Stimulated activated naive B cell treated with anti-CD40 and anti-IgM and Interleukin-4, amounts not matched to agents 10 μg/mL and 1 μg/mL and 100 μg/mL, for 72 hours (primary cell): ENCODE results near the gene SMCR8.
"Not testable (repeated sequence)": the region's sequence is repeated elsewhere in the genome, so short reads cannot be mapped to it uniquely, and the experiment has no call there.

ENCODE experiments used
- ATAC-seq, 2 donors: fragments of 150-1000 bp; cut with Tn5 transposase; replicated peaks; 2 replicates each; pipeline ENCODE4 v1.10.0; 2021; ENCODE audit warnings: moderate library complexity in 1 of 2
- DNase-seq: peaks from one replicate; pipeline ENCODE4 v3.0.0; 2021
- H3K27ac Mint-ChIP-seq: one replicate; pipeline ENCODE4 v1.8.0; 2022; ENCODE audit warnings: mild to moderate bottlenecking, mixed read lengths
- H3K27me3 Mint-ChIP-seq, 2 donors: one replicate each; pipeline ENCODE4 v1.8.0; 2022; ENCODE audit warnings: mixed read lengths in 2 of 2
- H3K36me3 Mint-ChIP-seq, 2 donors: one replicate each; pipeline ENCODE4 v1.8.0; 2022; ENCODE audit warnings: mixed read lengths in 2 of 2, mild to moderate bottlenecking in 1 of 2
- H3K4me1 Mint-ChIP-seq, 2 donors: one replicate each; pipeline ENCODE4 v1.8.0; 2022; ENCODE audit warnings: mixed read lengths in 2 of 2, mild to moderate bottlenecking in 1 of 2
- H3K4me3 Mint-ChIP-seq, 2 donors: one replicate each; pipeline ENCODE4 v1.8.0; 2022; ENCODE audit warnings: mild to moderate bottlenecking in 2 of 2, mixed read lengths in 2 of 2, moderate library complexity in 1 of 2
- H3K9me3 Mint-ChIP-seq, 2 donors: one replicate each; pipeline ENCODE4 v1.8.0; 2022; ENCODE audit warnings: mixed read lengths in 2 of 2, mild to moderate bottlenecking in 1 of 2

SMCR8 gene

GRCh38 chr17:18323507-18324139 is 8.5 kb downstream of the SMCR8 start:
- H3K27ac Mint-ChIP-seq = no peak overlapping the region
- peaks cover 53 to 60% of the 10 kb centered on the region in 2 donors for H3K36me3 Mint-ChIP-seq
- peaks cover 52 to 78% of the 10 kb centered on the region in 2 donors for H3K4me1 Mint-ChIP-seq
- DNase-seq = no peak
- no peaks in the 10 kb centered on the region for H3K27me3 Mint-ChIP-seq
- H3K4me3 Mint-ChIP-seq = no peak overlapping the region
- peaks cover 0 to 2% of the 10 kb centered on the region in 2 donors for H3K9me3 Mint-ChIP-seq
- ATAC-seq = no peak

- H3K36me3 Mint-ChIP-seq = peaks cover 54 to 60% of the 10 kb centered on the region in 2 donors
Measured at GRCh38 chr17:18324140-18325050, 9.3 kb downstream of the SMCR8 start.

GRCh38 chr17:18326039-18326438 is 10.9 kb downstream of the SMCR8 start:
- Mint-ChIP-seq H3K27ac (peak overlapping the region; percentile 71), H3K36me3 (peaks cover 46 to 53% of the 10 kb centered on the region in 2 donors), H3K9me3 (peaks cover 0 to 2% of the 10 kb centered on the region in 2 donors), H3K4me3 (peak overlapping the region in 1 of 2 donors; percentile 46), H3K27me3 (no peaks in the 10 kb centered on the region), H3K4me1 (peaks cover 30 to 54% of the 10 kb centered on the region in 2 donors)
- peak; percentile 52 to 59 for ATAC-seq
- DNase-seq = no peak

More at GRCh38 chr17:18324140-18325050, 9.3 kb downstream of the SMCR8 start:
- no peaks in the 10 kb centered on the region for H3K27me3 Mint-ChIP-seq
- no peak for DNase-seq
- peaks cover 0 to 2% of the 10 kb centered on the region in 2 donors for H3K9me3 Mint-ChIP-seq
- H3K4me3 Mint-ChIP-seq = peak overlapping the region in 1 of 2 donors; percentile 8
- H3K27ac Mint-ChIP-seq = peak overlapping the region; percentile 52
- ATAC-seq = no peak
- peaks cover 44 to 71% of the 10 kb centered on the region in 2 donors for H3K4me1 Mint-ChIP-seq

GRCh38 chr17:18326572-18326971 is 11.5 kb downstream of the SMCR8 start:
- ATAC-seq = no peak
- Mint-ChIP-seq H3K36me3 (peaks cover 45 to 55% of the 10 kb centered on the region in 2 donors), H3K27ac (peak overlapping the region; percentile 71), H3K4me3 (peak overlapping the region in 1 of 2 donors; percentile 46), H3K27me3 (no peaks in the 10 kb centered on the region), H3K4me1 (peaks cover 29 to 49% of the 10 kb centered on the region in 2 donors), H3K9me3 (peaks cover 0 to 2% of the 10 kb centered on the region in 2 donors)
- DNase-seq = no peak

- Mint-ChIP-seq H3K9me3 (peaks cover 0 to 2% of the 10 kb centered on the region in 2 donors), H3K27me3 (no peaks in the 10 kb centered on the region), H3K4me1 (peaks cover 26 to 44% of the 10 kb centered on the region in 2 donors), H3K27ac (peak overlapping the region; percentile 14), H3K36me3 (peaks cover 48 to 58% of the 10 kb centered on the region in 2 donors), H3K4me3 (no peak overlapping the region)
- no peak for ATAC-seq
- no peak for DNase-seq
Measured at GRCh38 chr17:18327093-18327492, 12.0 kb downstream of the SMCR8 start.

GRCh38 chr17:18327556-18327955 is 12.5 kb downstream of the SMCR8 start:
- H3K4me3 Mint-ChIP-seq = no peak overlapping the region
- H3K27me3 Mint-ChIP-seq = no peaks in the 10 kb centered on the region
- peaks cover 0 to 2% of the 10 kb centered on the region in 2 donors for H3K9me3 Mint-ChIP-seq
- peak overlapping the region; percentile 14 for H3K27ac Mint-ChIP-seq
- peaks cover 49 to 56% of the 10 kb centered on the region in 2 donors for H3K36me3 Mint-ChIP-seq
- ATAC-seq (no peak), DNase-seq (no peak)
- H3K4me1 Mint-ChIP-seq = peaks cover 25 to 43% of the 10 kb centered on the region in 2 donors

GRCh38 chr17:18328643-18329204 is 13.6 kb downstream of the SMCR8 start:
- Mint-ChIP-seq H3K4me3 (no peak overlapping the region), H3K4me1 (peaks cover 19 to 31% of the 10 kb centered on the region in 2 donors), H3K9me3 (peaks cover 0 to 2% of the 10 kb centered on the region in 2 donors), H3K36me3 (peaks cover 45% of the 10 kb centered on the region in 2 donors), H3K27me3 (no peaks in the 10 kb centered on the region), H3K27ac (peak overlapping the region; percentile 14)
- ATAC-seq (no peak), DNase-seq (no peak)

GRCh38 chr17:18331879-18332278 is 16.8 kb downstream of the SMCR8 start:
- H3K9me3 Mint-ChIP-seq = no peaks in the 10 kb centered on the region
- peaks cover 0 to under 1% of the 10 kb centered on the region in 2 donors for H3K4me1 Mint-ChIP-seq
- peaks cover 32 to 35% of the 10 kb centered on the region in 2 donors for H3K36me3 Mint-ChIP-seq
- peak overlapping the region in 1 of 2 donors; percentile 4 for H3K4me3 Mint-ChIP-seq
- no peaks in the 10 kb centered on the region for H3K27me3 Mint-ChIP-seq
- ATAC-seq = no peak
- H3K27ac Mint-ChIP-seq = no peak overlapping the region
- DNase-seq = no peak

GRCh38 chr17:18332909-18333489 is 17.9 kb downstream of the SMCR8 start:
- Mint-ChIP-seq H3K27me3 (no peaks in the 10 kb centered on the region), H3K27ac (peak overlapping the region; percentile 54), H3K9me3 (no peaks in the 10 kb centered on the region), H3K4me1 (no peaks in the 10 kb centered on the region), H3K36me3 (peaks cover 34 to 37% of the 10 kb centered on the region in 2 donors), H3K4me3 (no peak overlapping the region)
- ATAC-seq (no peak), DNase-seq (no peak)

- not testable (repeated sequence) for H3K27ac Mint-ChIP-seq, H3K9me3 Mint-ChIP-seq, DNase-seq, ATAC-seq, H3K27me3 Mint-ChIP-seq, H3K4me3 Mint-ChIP-seq, H3K4me1 Mint-ChIP-seq
- peaks cover 40 to 44% of the 10 kb centered on the region in 2 donors for H3K36me3 Mint-ChIP-seq
Measured at GRCh38 chr17:18338158-18338557, 23.1 kb downstream of the SMCR8 start.

GRCh38 chr17:18339933-18340332 is 24.8 kb downstream of the SMCR8 start:
- DNase-seq (no peak), ATAC-seq (no peak)
- peaks cover 0 to 3% of the 10 kb centered on the region in 2 donors for H3K4me1 Mint-ChIP-seq
- H3K27ac Mint-ChIP-seq = no peak overlapping the region
- no peak overlapping the region for H3K4me3 Mint-ChIP-seq
- H3K36me3 Mint-ChIP-seq = peaks cover 37 to 44% of the 10 kb centered on the region in 2 donors
- H3K27me3 Mint-ChIP-seq = no peaks in the 10 kb centered on the region
- H3K9me3 Mint-ChIP-seq = no peaks in the 10 kb centered on the region

- no peaks in the 10 kb centered on the region for H3K27me3 Mint-ChIP-seq
- H3K36me3 Mint-ChIP-seq = peaks cover 43 to 56% of the 10 kb centered on the region in 2 donors
- DNase-seq = no peak
- H3K9me3 Mint-ChIP-seq = no peaks in the 10 kb centered on the region
- peaks cover 0 to 3% of the 10 kb centered on the region in 2 donors for H3K4me1 Mint-ChIP-seq
- no peak overlapping the region for H3K4me3 Mint-ChIP-seq
- no peak overlapping the region for H3K27ac Mint-ChIP-seq
- ATAC-seq = no peak
Measured at GRCh38 chr17:18344021-18344420, 28.9 kb downstream of the SMCR8 start.

- Mint-ChIP-seq H3K27ac (no peak overlapping the region), H3K27me3 (no peaks in the 10 kb centered on the region), H3K36me3 (peaks cover 7 to 24% of the 10 kb centered on the region in 2 donors), H3K4me3 (no peak overlapping the region), H3K9me3 (no peaks in the 10 kb centered on the region), H3K4me1 (no peaks in the 10 kb centered on the region)
- DNase-seq = no peak
- ATAC-seq = no peak
Measured at GRCh38 chr17:18353541-18353940, 38.4 kb downstream of the SMCR8 start.

GRCh38 chr17:18356624-18357023 is 41.5 kb downstream of the SMCR8 start:
- Mint-ChIP-seq H3K4me3 (no peak overlapping the region), H3K27ac (no peak overlapping the region), H3K27me3 (no peaks in the 10 kb centered on the region), H3K36me3 (peaks cover 7 to 29% of the 10 kb centered on the region in 2 donors), H3K9me3 (no peaks in the 10 kb centered on the region), H3K4me1 (no peaks in the 10 kb centered on the region)
- ATAC-seq (no peak), DNase-seq (no peak)
